ENCODE data around the gene MPST.

The MPST gene

GRCh38 chr22:37012262-37012904 is 7.2 kb upstream of the MPST start:
- TF ChIP-seq CTCF (conservative IDR thresholded peaks at IDR 0.05; ENCODE audit: low read length), result no peak
- no peak for DNase-seq (ENCODE audit: low read depth)
- H3K4me3 ChIP-seq (ENCODE audit: low read length), result no peak overlapping the region

GRCh38 chr22:37012956-37013355 is 6.6 kb upstream of the MPST start:
- H3K4me3 ChIP-seq (ENCODE audit: low read length), result no peak overlapping the region
- TF ChIP-seq CTCF (conservative IDR thresholded peaks at IDR 0.05; ENCODE audit: low read length), result no peak
- DNase-seq (ENCODE audit: low read depth), result no peak

GRCh38 chr22:37014415-37014806 is 5.1 kb upstream of the MPST start:
- no peak for TF ChIP-seq CTCF (conservative IDR thresholded peaks at IDR 0.05; ENCODE audit: low read length)

GRCh38 chr22:37014835-37015586 is 4.5 kb upstream of the MPST start:
- H3K4me3 ChIP-seq (ENCODE audit: low read length), result no peak overlapping the region
- DNase-seq (ENCODE audit: low read depth), result no peak
- TF ChIP-seq CTCF (conservative IDR thresholded peaks at IDR 0.05; ENCODE audit: low read length), result no peak

More at GRCh38 chr22:37014415-37014806, 5.1 kb upstream of the MPST start:
- no peak overlapping the region for H3K4me3 ChIP-seq (ENCODE audit: low read length)
- DNase-seq (ENCODE audit: low read depth), result no peak

- DNase-seq (ENCODE audit: low read depth), result no peak
- TF ChIP-seq CTCF (conservative IDR thresholded peaks at IDR 0.05; ENCODE audit: low read length), result no peak
- H3K4me3 ChIP-seq (ENCODE audit: low read length), result no peak overlapping the region
Measured at GRCh38 chr22:37015587-37015878, 4.0 kb upstream of the MPST start.

- no peak for DNase-seq (ENCODE audit: low read depth)
- TF ChIP-seq CTCF (conservative IDR thresholded peaks at IDR 0.05; ENCODE audit: low read length), result no peak
- H3K4me3 ChIP-seq (ENCODE audit: low read length), result no peak overlapping the region
Measured at GRCh38 chr22:37016134-37016910, 3.2 kb upstream of the MPST start.
